ENCODE measurements around the gene ULK2.

ULK2 gene

DNA sequence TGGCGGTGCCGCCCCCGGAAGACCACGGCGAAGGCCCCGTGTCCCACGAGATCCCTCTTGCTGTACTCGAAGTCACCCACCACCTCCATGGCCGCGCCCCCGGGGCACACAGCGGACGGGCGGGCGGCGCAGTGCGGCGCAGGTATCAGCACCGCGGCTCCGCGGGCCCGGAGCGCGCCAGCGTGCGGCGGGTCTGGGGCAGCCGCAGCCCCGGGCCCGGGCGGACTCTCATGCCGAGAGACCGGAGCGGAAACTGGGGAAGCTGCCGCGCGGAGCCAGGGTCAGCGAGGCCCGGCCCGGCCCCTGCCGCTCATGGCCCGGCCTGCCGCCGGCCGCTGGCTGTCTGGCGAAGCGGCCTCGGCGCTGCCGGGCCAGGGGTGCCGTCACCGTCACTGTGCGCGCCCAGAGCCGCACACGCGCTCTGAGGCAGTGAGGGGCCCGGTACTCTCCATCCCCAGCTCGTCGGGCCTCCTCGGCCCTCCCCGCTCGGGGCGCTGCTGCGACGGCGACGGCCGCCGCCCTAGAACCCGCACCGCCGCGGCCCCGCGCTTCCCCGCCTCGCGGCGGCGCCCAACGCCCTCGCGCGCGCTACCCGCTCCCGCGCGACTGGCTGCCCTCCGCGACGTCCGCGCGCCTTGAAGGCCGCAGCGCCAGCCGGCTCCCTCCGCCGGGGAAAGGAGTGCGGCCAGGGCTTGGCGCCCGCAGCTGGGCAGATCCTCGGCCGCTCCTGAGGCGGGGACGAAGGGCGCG lies at the start of gene ULK2:
ULK2 (minus strand) TSS at position 608 of the 750 bp plus-strand sequence; CDS start at position 89, 519 bp downstream.
- DNase-seq (ENCODE audit: low read depth) = peak; percentile 68
- peak within 1 kb of the TSS; percentile 46 for H3K4me3 ChIP-seq (ENCODE audit: low read depth, low read length)
- TF ChIP-seq POLR2A (IDR thresholded peaks at IDR 0.05; ENCODE audit: extremely low read depth, insufficient read length) = no peak
- TF ChIP-seq, protein P1, sequence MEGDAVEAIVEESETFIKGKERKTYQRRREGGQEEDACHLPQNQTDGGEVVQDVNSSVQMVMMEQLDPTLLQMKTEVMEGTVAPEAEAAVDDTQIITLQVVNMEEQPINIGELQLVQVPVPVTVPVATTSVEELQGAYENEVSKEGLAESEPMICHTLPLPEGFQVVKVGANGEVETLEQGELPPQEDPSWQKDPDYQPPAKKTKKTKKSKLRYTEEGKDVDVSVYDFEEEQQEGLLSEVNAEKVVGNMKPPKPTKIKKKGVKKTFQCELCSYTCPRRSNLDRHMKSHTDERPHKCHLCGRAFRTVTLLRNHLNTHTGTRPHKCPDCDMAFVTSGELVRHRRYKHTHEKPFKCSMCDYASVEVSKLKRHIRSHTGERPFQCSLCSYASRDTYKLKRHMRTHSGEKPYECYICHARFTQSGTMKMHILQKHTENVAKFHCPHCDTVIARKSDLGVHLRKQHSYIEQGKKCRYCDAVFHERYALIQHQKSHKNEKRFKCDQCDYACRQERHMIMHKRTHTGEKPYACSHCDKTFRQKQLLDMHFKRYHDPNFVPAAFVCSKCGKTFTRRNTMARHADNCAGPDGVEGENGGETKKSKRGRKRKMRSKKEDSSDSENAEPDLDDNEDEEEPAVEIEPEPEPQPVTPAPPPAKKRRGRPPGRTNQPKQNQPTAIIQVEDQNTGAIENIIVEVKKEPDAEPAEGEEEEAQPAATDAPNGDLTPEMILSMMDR (IDR thresholded peaks at IDR 0.05; ENCODE audit: low read depth, low read length) = peak; percentile 2

DNA sequence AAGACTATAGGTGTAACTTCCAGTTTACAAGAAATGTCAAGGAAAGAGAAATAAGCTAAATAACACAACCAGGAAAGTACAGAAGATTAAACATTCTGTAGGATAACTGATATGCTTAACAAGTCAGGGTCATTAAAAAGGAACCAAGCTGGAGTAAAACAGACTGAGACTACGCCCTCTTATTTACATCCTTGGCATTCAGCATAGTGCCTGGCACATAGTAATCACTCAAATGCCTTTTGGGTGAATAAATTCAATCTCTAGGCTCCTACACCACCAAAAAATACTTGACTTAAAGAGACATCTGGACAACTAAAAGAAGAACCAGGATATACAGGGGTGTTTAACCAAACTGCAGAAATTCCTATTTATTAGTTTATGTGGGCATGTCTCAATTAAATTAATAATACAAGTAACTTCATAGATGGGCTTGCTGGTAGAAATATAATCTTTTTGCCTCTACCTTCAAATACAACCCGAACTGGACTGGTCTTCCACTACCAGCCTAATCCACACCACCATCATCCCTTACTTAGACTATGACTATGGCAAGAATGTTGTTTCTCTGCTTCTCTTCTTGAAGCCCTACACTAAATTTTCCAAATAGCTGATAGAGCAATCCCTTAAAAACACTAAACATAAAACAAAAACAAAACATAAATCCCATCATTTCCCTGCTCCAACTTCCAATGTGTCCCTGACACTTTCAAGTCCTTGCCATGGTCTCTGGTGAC lies 47.7 kb upstream of the ULK2 start:
- no peak for TF ChIP-seq POLR2A (IDR thresholded peaks at IDR 0.05; ENCODE audit: extremely low read depth, insufficient read length)
- TF ChIP-seq, protein P1 (IDR thresholded peaks at IDR 0.05; ENCODE audit: low read depth, low read length) = no peak
- TF ChIP-seq MYC (IDR thresholded peaks at IDR 0.05; ENCODE audit: low read depth, low read length) = no peak
- TF ChIP-seq, protein P2, sequence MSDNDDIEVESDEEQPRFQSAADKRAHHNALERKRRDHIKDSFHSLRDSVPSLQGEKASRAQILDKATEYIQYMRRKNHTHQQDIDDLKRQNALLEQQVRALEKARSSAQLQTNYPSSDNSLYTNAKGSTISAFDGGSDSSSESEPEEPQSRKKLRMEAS (IDR thresholded peaks at IDR 0.05; ENCODE audit: low read depth, low read length) = no peak
- DNase-seq (ENCODE audit: low read depth) = no peak
- H3K4me3 ChIP-seq (ENCODE audit: low read depth, low read length) = no peak overlapping the region

DNA sequence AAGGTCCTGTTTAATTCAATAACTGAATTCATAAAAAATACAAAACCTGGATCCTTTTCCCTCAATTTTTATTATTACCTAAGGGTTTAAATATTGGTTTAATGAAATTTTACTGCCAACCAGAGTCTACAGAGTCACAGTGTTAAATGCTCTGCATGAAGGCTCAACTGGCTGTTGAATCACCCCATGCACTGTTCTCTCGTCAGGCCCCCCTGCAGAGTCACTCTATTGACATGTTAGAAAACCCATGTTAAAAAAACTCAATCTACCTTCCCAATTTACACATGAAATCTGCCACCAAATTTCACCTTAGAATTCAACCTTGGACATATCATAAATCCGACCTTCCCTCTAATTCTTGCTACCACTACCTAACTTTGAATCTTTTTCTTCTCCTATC lies 43.3 kb upstream of the ULK2 start:
- DNase-seq (ENCODE audit: low read depth) = no peak
- TF ChIP-seq, protein P1 (IDR thresholded peaks at IDR 0.05; ENCODE audit: low read depth, low read length) = no peak
- no peak for TF ChIP-seq MYC (IDR thresholded peaks at IDR 0.05; ENCODE audit: low read depth, low read length)
- no peak for TF ChIP-seq POLR2A (IDR thresholded peaks at IDR 0.05; ENCODE audit: extremely low read depth, insufficient read length)
- TF ChIP-seq, protein P2 (IDR thresholded peaks at IDR 0.05; ENCODE audit: low read depth, low read length) = no peak
- H3K4me3 ChIP-seq (ENCODE audit: low read depth, low read length) = no peak overlapping the region

DNA sequence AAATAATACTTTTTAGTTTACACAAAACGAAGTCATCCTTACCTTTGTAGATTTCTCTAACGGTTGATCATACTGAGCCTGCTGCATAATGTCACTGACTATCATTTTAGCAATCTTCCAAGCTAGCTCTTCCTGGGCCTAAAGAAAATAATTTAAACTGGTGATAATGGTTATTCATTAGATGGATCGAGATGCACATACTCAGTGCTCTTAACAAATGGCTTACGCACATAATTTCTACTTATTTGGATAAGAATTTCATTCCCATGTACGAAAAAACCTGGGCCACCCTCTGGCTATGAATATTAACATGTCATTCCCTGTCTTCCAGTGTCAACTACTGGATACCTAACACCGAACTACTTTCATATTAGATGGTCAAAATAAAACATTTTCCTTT lies 41.4 kb upstream of the ULK2 start:
- TF ChIP-seq, protein P1 (IDR thresholded peaks at IDR 0.05; ENCODE audit: low read depth, low read length) = no peak
- no peak for TF ChIP-seq POLR2A (IDR thresholded peaks at IDR 0.05; ENCODE audit: extremely low read depth, insufficient read length)
- TF ChIP-seq, protein P2 (IDR thresholded peaks at IDR 0.05; ENCODE audit: low read depth, low read length) = no peak
- TF ChIP-seq MYC (IDR thresholded peaks at IDR 0.05; ENCODE audit: low read depth, low read length) = no peak
- no peak for DNase-seq (ENCODE audit: low read depth)
- no peak overlapping the region for H3K4me3 ChIP-seq (ENCODE audit: low read depth, low read length)

DNA sequence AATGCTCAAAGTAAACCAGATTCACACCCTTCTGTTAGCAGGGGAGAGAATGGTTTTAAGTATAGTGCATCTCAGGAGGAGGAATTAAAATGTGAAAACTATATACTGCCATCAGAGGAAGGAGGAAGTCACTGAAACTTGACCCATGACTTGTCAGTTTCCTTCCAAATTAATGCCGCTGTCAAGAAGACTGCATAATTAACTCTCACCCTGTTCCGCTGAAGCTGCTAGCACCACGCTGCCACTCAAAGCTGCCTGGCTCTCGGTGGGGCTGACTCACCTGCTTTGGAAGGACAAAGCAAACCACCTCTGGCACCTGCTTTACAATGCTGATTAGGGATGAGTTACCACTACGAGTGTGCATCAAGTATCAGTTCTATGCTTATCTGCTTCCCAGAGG lies 37.8 kb upstream of the ULK2 start:
- no peak overlapping the region for H3K4me3 ChIP-seq (ENCODE audit: low read depth, low read length)
- no peak for DNase-seq (ENCODE audit: low read depth)
- TF ChIP-seq, protein P1 (IDR thresholded peaks at IDR 0.05; ENCODE audit: low read depth, low read length) = no peak
- TF ChIP-seq, protein P2 (IDR thresholded peaks at IDR 0.05; ENCODE audit: low read depth, low read length) = no peak
- TF ChIP-seq MYC (IDR thresholded peaks at IDR 0.05; ENCODE audit: low read depth, low read length) = no peak
- TF ChIP-seq POLR2A (IDR thresholded peaks at IDR 0.05; ENCODE audit: extremely low read depth, insufficient read length) = no peak

All from NB4 (cell line).